Thoracic aorta (tissue), 2 donors: Measurements from ENCODE around the gene TET3. TPM values are rescaled to one million over a fixed set of nuclear protein-coding genes. Genes with fewer than 3 reads are reported as not detected.

ENCODE experiments used
- ATAC-seq: fragments of 150-250 bp; one replicate; pipeline ENCODE4 v1.8.0; 2017; ENCODE audit warnings: low read depth; ENCODE audit not compliant: insufficient number of reproducible peaks, low FRiP score
- DNase-seq: peaks from one replicate; pipeline ENCODE4 v3.0.0-alpha.2; 2020; ENCODE audit warnings: low spot score
- H3K27ac ChIP-seq, 2 donors: fragments of 200-600 bp; sonication (generic); 1 replicate in 1 of 2; 2 replicates in 1 of 2; pipeline ENCODE4 v1.5.1; 2016; ENCODE audit warnings: mild to moderate bottlenecking in 2 of 2, moderate library complexity in 2 of 2
- H3K27me3 ChIP-seq: fragments of 200-600 bp; sonication (generic); replicated peaks from 2 replicates; pipeline ENCODE4 v1.6.0; 2016; ENCODE audit warnings: mild to moderate bottlenecking; ENCODE audit not compliant: insufficient read depth
- H3K36me3 ChIP-seq: fragments of 200-600 bp; sonication (generic); one replicate; pipeline ENCODE4 v1.5.1; 2016
- H3K4me1 ChIP-seq, 2 donors: fragments of 200-600 bp; sonication (generic); 1 replicate in 1 of 2; 2 replicates in 1 of 2; pipeline versions ENCODE4 v1.5.1 to v1.6.0; 2016; ENCODE audit warnings: low read depth in 2 of 2, mild to moderate bottlenecking in 1 of 2; ENCODE audit not compliant: control insufficient read depth in 1 of 2
- H3K4me3 ChIP-seq: fragments of 200-600 bp; sonication (generic); 2 replicates; pipeline ENCODE4 v1.5.1; 2016; ENCODE audit warnings: mild to moderate bottlenecking
- H3K9me3 ChIP-seq: fragments of 200-600 bp; sonication (generic); 2 replicates; pipeline ENCODE4 v1.5.1; 2016
- CTCF ChIP-seq: fragments of 200-600 bp; sonication (generic); IDR thresholded peaks from one replicate; pipeline ENCODE4 v1.5.1; 2019; ENCODE audit warnings: antibody characterized with exemption
- total RNA-seq, 2 donors: library from RNA; depleted of rRNA; stranded (reverse); fragments of >200 nt; gene quantifications; one replicate each; pipeline versions ENCODE4 v1.1.0 to v1.2.3, GENCODE V29; 2016

The TET3 gene
- total RNA-seq, 2 donors from 2014 or later = 8.7 to 15.8 TPM

- H3K27ac ChIP-seq = no peak overlapping the region
- no peaks in the 10 kb centered on the region for H3K27me3 ChIP-seq
- DNase-seq (no peak), ATAC-seq (no peak)
- H3K9me3 ChIP-seq = no peaks in the 10 kb centered on the region
- H3K36me3 ChIP-seq = no peaks in the 10 kb centered on the region
- no peak for TF ChIP-seq CTCF
- no peak overlapping the region for H3K4me3 ChIP-seq
- peaks cover 5 to 11% of the 10 kb centered on the region in 2 donors for H3K4me1 ChIP-seq
Observed at GRCh38 chr2:74031959-74032287, 47.2 kb downstream of the TET3 start.

GRCh38 chr2:74033375-74033774 lies 48.7 kb downstream of the TET3 start:
- TF ChIP-seq CTCF = no peak
- H3K4me1 ChIP-seq = peaks cover 8 to 11% of the 10 kb centered on the region in 2 donors
- no peaks in the 10 kb centered on the region for H3K9me3 ChIP-seq
- no peaks in the 10 kb centered on the region for H3K27me3 ChIP-seq
- no peak overlapping the region for H3K27ac ChIP-seq
- ATAC-seq (no peak), DNase-seq (no peak)
- no peaks in the 10 kb centered on the region for H3K36me3 ChIP-seq
- no peak overlapping the region for H3K4me3 ChIP-seq

Other genes starting within 250 kb of the TET3 start
- gene TPRKB, start 247.6 kb upstream of the TET3 start, total RNA-seq = 10 to 100 TPM; 18.9 to 26.5 TPM
- 10 to 100 TPM; 24.1 to 34.8 TPM for gene DUSP11, start 204.8 kb upstream of the TET3 start, total RNA-seq
- gene C2orf78, start 200.7 kb upstream of the TET3 start, total RNA-seq = not detected
- gene STAMBP, start 155.9 kb upstream of the TET3 start, total RNA-seq = 10 to 100 TPM; 23.8 to 34.4 TPM
- 100 to 1,000 TPM; 251 to 325 TPM for gene ACTG2, start 91.9 kb upstream of the TET3 start, total RNA-seq
- gene DGUOK, start 58.0 kb upstream of the TET3 start, total RNA-seq = 10 to 100 TPM; 20.8 to 36.2 TPM
- 10 to 100 TPM; 17.2 to 21.1 TPM for gene BOLA3, start 163.0 kb downstream of the TET3 start, total RNA-seq
- 100 to 1,000 TPM in 1 of 2 donors, 10 to 100 TPM in 1; 97.0 to 107 TPM for gene MOB1A, start 194.0 kb downstream of the TET3 start, total RNA-seq
- 100 to 1,000 TPM in 1 of 2 donors, 10 to 100 TPM in 1; 93.3 to 216 TPM for gene MTHFD2, start 213.7 kb downstream of the TET3 start, total RNA-seq